Superior temporal gyrus (tissue), 1 donor: ENCODE results near the gene RASGRP4.
"Not testable (repeated sequence)": the region's sequence is repeated elsewhere in the genome, so short reads cannot be mapped to it uniquely, and the experiment has no call there.

Experiments used
- DNase-seq: peaks from one replicate; pipeline ENCODE4 v3.0.0-alpha.2; 2016; ENCODE audit errors: extremely low spot score

The RASGRP4 gene

GRCh38 chr19:38417146-38417543, 8.9 kb downstream of the RASGRP4 start:
- no peak for DNase-seq

DNA sequence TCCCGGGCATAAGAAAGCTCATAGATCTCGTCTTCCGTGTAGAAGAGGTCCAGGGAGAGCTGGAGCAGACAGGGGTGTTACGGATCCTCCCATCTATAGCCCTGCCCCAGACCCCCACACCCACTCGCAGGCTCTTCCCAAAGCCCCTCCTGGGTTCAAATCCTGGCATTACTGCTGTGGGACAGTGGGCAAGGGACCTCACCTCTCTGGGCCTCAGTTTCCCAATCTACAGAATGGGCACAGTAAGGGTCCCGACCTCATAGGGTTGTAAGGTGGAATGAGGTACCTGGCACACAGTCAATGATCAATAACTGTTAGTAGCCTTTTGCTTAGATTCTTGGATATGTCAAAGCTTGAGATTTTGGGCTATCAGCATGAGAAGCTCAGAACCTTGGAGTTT, 12.6 kb downstream of the RASGRP4 start:
- no peak for DNase-seq

DNA sequence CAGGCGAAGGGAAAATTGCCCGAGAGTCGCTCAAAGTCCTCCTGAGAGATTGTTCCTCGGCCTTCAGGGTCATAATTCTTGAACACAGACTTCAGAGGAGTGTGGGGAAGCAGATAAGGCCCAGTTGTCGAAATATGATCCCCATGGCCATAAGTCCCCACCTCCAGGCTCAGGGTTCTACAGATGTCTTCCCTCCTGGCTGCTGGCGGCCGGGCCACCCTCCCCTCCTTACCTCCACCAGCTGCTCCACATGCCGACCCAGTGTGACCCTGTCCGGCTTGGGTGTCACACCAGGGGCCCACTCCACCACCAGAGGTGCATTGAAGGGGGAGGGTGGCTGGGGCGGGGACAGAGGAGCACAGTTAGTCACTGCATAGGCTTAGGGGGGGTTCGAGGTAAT, 13.1 kb downstream of the RASGRP4 start:
- no peak for DNase-seq

GRCh38 chr19:38412491-38412890, 13.5 kb downstream of the RASGRP4 start:
- no peak for DNase-seq

DNA sequence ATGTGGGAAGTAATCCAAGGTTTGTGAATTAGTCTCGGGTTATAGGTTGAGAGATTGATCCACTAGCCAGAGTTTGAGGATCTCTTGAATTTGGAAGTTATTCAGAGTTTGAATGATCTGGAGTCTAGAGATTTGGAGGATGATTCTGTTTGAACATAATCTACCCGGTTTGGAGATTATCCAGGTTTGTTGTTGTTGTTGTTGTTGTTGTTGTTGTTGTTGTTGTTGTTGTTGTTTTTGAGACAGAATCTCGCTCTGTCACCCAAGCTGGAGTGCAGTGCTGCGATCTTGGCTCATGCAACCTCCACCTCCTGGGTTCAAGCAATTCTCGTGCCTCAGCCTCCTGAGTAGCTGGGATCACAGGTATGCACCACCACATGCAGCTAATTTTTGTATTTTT, 14.1 kb downstream of the RASGRP4 start:
- DNase-seq = not testable (repeated sequence)

DNA sequence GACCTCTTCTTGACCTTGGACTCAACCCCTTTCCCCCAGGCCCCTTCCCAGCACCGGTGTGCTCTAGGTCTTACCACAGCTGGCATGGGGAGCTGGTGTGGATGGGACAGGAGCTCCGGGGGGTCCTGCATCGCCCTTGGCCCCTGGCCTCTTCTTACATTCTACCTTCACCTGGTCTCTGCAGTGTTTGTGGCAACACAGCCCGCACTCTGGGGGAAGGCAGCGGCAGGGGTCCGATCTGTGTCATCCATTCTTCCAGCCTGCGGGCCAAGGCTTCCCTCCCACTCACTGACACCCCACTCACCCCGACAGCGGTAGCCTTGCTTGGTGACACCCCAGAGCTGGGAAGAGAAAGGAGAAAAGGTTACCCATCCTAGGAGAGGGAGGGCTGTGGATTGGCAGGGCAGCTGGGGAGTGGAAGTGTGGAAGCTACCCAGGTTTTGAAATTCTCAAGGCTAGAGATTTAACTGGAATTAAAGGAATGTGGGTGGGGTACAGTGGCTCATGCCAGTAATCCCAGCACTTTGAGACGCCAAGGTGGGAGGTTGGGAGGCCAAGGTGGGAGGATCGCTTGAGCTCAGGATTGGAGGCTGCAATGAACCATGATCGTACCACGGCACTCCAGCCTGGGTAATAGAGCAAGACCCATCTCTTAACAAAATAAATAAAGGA, 14.8 kb downstream of the RASGRP4 start:
- DNase-seq = no peak

GRCh38 chr19:38410407-38410806, 15.6 kb downstream of the RASGRP4 start:
- not testable (repeated sequence) for DNase-seq

DNA sequence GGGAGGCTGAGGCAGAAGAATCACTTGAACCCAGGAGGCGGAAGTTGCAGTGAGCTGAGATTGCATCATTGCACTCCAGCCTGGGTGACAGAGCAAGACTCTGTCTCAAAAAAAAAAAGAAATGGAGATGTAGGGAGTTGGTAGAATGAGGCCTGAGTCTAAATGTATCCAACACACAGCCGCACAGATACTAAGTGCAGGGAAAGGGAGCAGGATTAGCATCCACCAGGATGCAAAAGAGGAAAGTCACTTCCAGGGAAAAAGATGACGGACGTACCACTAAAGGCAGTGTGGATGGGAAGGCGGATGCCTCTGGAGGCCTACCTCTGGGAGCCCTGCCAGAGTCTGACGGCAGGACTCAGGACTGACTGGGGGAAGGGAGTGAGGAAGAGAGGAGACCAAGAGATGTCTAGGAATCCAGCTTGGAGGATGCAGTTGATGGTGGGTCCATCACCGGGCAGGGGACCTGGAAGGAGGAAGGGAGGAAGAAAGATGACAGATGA, 16.3 kb downstream of the RASGRP4 start:
- DNase-seq = no peak

GRCh38 chr19:38405276-38405675, 20.7 kb downstream of the RASGRP4 start:
- DNase-seq = no peak

DNA sequence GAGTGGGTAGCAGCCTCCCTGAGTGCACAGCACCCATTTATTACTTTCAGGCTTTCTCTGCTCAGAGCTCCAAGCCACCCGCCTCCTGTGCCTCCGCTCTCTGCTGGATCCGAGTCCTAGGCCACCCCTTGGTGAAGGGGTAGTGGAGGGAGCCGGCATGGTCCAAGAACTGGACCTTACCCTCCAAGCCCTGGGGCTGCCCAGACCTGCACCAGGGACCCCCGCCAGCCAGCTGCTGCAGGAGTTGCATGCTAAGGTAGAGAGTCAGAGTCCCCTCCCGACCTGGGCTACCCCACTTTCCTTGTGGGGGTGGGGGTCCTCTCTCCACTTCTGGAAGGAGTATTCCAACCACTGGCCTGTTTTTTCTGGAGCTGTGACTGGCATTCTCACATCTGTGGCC, 21.2 kb downstream of the RASGRP4 start:
- no peak for DNase-seq

DNA sequence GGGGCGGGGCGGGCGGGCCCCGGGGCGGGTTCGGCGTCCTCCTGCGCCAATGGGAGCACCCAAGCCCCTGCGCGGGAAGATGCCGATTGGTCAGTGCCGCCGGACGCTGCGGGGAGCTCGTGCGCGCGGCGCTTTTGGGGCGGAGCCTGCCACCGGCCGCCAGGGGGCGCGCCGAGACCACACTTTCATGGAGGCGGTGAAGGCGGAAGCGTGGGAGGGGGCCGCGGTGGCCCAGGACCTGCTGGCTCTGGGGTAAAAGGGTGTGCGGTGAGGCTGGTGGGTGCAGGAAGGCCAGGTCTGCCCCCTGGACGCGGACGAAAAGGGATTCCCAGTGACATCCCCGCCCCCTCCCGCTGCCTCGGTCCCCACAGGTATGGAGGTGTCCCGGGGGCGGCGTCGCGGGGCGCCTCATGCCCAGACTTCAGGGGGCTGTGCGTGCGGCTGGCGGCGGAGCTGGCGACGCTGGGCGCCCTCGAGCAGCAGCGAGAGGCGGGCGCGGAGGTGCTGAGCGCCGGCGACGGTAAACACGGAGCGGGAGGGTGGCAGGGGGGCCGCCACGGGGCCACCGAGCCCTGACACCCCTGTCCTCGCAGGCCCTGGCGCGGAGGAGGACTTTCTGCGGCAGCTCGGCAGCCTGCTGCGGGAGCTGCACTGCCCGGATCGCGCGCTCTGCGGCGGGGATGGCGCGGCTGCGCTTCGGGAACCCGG, 22.9 kb downstream of the RASGRP4 start, which contains the start of gene FAM98C:
Gene FAM98C, plus strand, starts transcription at position 127 of the 708 bp plus-strand sequence. Its CDS starts 61 bp downstream, at position 188.
- DNase-seq = peak; percentile 96

- no peak for DNase-seq
Measured at GRCh38 chr19:38402623-38402966, 23.4 kb downstream of the RASGRP4 start.

DNA sequence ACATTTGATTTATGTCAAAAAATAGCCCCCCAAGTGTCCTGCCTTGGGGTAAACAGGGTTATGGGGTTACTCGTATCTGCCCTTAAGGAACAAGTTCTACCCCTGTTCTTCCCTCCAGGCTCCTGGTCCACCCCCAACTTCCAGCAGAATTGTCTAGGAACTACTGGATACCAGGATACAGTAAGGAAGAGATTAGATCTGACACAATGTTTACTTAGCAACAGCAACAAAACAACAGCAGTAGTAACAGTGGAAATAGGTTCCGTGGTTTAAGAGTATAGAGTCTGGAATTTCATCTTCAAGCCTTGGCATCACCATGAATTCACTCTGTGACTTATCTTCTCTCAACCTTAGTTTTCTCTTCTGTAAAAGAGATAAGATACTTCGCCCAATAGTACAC, 24.9 kb downstream of the RASGRP4 start:
- DNase-seq = no peak

DNA sequence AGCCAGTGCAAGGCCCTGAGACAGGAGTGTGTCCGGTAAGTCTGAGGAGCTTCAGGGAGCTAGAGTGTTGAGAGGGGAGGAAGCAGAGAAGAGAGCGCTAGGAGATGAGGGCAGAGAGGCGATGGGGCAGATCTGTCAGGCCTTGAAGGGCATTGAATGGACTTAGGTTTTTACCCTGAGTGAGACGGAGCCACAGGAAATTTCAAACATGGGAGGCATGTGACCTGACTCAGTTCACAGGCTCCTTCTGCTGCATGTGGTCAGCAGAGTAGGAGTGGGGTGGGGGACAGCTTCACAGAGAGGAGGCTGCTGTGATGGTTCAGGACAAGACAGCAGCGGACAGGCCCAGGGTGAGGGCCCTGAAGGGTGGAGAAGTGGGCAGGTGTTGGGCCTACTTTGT, 25.7 kb downstream of the RASGRP4 start:
- DNase-seq = no peak

DNA sequence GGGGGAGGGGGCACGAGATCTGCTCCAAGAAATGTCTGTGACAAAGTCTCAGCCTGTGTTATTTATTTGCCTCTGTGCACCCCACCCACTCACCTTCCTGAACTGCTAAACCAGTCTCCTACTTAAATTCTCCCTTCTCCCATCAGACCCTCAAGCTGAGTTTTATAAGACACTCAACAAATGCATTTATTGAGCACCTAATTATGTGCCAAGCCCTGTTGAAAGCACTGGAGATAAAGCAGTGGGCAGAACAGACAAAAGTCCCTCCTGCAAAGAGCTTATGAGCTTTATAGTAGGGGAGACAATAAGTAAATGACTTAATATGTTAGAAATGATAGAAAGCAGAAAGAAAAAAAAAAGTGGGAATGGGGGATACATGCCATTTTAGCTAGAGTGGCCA, 26.5 kb downstream of the RASGRP4 start:
- DNase-seq = no peak

DNA sequence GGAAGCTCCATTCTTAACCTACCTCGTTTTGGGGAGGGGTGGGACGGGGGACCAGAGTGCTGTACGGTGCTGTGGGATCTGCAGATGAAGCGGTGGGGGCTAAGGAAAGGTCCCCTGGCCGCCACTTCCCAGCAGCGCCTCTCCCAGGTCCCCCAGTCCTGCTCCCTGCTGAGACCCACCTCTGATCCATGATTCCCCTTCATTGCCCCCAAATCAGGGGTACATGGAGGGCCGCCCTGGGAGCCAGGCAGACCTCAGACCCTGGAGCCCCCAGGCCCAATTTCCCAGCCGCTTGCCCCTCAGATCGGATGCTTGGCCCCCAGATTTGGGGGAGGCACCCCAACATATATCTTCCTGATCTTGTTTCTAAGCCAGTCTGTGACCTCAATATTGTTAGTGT, 26.9 kb downstream of the RASGRP4 start:
- no peak for DNase-seq

DNA sequence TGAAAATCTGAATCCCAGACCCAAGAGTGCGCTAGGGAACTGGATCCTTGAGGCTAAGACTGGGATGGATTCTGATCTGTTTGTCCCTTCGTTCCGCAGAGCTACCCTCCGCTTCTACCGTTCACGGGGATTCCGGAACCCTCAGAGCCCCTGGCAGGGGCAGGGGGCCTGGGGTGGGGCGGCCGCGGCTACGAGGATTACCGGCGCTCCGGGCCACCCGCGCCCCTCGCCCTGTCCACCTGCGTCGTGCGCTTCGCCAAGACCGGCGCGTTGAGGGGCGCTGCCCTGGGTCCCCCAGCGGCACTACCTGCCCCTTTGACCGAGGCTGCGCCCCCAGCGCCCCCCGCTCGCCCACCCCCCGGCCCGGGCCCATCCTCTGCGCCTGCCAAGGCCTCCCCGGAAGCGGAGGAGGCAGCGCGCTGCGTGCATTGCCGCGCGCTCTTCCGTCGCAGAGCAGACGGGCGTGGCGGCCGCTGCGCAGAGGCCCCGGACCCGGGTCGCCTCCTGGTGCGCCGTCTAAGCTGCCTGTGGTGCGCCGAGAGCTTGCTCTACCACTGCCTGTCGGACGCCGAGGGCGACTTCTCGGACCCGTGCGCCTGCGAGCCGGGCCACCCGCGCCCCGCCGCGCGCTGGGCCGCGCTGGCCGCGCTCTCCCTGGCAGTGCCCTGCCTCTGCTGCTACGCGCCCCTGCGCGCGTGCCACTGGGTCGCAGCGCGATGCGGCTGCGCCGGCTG, 30.5 kb downstream of the RASGRP4 start:
- no peak for DNase-seq

DNA sequence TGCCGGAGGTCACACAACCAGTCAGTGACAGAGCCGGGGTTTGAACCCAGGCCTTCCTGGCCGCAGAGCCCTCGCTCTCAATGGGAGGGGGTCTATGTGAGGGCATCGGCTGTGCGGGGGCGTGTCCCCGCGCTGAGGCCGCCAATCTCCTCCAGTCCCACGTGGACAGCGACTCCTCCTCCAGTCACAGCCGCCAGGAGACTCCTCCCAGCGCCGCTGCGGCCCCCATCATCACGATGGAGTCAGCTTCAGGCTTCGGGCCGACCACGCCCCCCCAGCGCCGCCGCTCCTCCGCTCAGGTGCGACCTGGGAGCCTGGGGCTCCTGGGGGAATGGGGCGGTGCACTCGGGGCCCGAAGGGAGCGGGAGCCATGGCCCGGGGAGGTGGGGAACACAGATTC, 31.5 kb downstream of the RASGRP4 start:
- no peak for DNase-seq

DNA sequence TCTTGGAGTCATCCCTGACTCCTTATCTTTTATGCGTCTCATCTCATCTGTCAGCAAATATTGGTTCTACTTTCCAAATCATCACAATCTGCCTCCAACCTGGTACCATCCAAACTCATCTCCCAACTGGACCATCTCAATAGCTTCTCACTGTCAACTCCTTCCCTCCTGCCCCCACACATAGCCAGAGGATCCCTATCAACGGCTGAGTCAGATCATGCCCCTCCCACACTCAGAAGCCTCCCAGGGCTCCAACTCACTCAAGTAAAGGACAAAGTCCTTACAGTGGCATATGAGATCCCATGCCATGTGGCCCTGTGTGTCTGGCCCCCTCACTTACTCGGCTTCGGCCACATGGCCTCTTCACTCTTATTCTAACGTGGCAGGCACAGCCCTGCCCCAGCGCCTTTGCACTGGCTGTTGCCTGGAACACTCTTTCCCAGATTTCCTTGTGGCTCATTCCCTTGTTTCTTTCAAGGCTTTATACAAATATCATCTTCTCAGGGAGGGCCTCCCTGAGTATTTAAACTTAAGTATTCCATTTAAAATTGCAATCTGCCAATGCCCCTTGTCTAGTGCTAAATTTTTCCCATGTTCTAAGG, 33.2 kb downstream of the RASGRP4 start:
- no peak for DNase-seq

- DNase-seq = no peak
Measured at GRCh38 chr19:38391911-38392464, 34.0 kb downstream of the RASGRP4 start.

DNA sequence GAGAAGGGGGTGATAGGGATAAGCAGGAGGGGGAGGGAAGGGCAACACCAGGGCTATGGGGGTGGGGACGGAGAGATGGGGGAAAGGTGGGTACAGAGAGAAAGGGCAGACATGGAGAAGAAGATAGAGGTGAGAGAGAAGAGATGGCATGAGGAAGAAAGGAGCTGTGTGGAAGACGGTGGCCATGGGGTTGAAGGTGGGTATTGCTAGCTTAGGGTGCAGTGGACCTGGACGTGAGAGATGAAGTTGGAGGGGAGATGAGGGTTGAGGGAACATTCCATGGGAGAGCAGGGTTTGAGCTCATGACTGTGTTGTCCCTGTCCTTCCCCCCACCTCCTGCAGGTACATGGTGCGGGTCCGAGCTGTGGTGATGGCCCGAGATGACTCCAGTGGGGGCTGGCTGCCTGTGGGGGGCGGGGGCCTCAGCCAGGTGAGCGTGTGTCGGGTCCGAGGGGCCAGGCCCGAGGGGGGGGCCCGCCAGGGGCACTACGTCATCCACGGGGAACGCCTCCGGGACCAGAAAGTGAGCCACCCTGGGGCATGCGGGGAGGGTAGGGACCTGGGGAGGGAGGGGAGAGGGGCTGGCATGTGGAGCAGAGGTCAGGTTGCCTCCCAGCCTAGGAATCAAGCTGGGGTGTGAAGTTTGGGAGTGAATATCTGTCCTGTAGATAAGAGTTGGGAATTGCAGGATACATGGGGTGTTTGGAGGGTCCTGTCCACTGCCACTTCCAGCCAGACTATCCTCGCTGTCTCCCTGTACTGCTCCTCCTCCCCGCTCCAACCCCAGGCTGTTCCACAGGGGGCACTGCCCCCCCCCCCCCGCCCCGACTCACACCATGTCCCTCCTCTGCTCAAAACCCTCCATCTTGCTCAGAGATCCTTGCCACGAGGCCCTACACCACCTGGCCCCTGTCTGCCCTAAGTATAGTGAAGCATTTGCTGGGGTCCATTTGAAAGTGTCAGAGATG, 35.8 kb downstream of the RASGRP4 start:
- DNase-seq = no peak
